HuH-7 (cell line): Measurements from ENCODE around the gene HOXB7.

Experiments used
- DNase-seq: peaks from one replicate; pipeline ENCODE4 v3.0.0; 2011; ENCODE audit warnings: low spot score

HOXB7 gene

DNA sequence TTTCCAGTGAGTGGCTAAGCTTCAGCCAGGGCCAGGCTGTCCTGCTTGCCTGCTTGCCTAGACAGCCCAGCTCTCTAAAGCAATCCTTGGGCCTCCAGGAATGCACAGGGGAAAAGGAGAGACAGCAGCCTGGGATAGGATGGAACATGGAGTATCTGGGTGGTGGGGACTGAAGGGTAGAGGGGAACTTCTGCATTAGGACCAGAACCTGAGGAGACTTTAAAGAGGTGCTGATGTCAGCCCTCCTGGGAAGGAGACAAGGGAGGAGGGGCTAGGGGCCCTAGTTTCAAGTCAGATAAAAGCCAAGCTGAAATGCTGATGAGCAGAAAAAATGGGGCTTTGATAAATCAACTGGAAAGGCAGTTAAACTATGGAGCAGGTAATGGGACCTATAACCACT, 1.8 kb downstream of the HOXB7 start:
- DNase-seq, result no peak

DNA sequence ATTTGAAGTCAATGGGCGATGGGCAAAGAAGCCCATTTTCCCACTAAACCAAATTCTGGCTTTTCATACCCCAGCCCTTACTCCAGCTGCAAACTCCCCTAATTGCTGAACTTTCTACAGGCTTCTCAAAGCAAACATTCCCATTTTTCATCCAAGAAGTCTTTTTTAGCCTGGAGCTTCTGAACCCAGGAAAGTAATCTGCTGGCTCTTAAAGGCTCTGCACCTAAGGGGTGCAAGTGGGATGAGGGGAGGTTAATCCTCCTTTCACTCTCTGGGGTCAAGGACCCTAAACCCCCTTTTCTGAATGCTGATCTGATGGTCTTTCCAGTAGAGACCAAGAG, 2.4 kb downstream of the HOXB7 start:
- DNase-seq, result no peak

DNA sequence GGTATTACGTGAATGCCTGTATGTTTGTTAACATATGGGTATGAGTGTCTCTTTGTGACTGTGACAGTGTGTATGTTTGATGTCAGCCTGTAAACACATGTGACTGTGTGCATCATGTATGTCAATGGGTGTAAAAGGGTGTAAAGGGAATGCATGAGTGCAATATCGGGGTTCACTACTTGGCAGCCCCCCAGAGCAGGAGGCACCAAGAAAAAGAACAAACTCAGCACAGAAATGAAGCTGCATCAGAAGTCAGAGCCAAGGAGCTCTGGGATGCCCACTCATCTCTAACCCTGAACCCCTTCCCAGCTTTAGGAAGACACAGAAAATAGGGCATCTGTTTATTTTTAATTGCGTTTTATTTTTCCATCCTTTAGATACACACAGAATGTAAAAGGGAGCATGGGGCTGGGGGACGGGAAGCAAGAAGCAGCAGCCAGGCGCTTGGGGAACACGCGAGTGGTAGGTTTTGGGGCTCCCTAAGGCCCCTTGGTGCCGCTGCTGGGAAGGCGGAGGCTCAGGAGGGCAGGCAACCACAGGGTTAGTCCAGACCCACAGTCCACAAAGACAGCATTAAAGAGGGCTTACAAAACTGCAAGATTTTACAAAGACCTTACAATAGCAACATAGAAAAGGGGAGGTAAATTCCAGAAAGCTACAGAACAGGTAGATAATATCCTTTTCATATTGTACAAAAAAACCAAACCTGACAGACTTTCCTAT, 3.8 kb downstream of the HOXB7 start:
- no peak for DNase-seq

DNA sequence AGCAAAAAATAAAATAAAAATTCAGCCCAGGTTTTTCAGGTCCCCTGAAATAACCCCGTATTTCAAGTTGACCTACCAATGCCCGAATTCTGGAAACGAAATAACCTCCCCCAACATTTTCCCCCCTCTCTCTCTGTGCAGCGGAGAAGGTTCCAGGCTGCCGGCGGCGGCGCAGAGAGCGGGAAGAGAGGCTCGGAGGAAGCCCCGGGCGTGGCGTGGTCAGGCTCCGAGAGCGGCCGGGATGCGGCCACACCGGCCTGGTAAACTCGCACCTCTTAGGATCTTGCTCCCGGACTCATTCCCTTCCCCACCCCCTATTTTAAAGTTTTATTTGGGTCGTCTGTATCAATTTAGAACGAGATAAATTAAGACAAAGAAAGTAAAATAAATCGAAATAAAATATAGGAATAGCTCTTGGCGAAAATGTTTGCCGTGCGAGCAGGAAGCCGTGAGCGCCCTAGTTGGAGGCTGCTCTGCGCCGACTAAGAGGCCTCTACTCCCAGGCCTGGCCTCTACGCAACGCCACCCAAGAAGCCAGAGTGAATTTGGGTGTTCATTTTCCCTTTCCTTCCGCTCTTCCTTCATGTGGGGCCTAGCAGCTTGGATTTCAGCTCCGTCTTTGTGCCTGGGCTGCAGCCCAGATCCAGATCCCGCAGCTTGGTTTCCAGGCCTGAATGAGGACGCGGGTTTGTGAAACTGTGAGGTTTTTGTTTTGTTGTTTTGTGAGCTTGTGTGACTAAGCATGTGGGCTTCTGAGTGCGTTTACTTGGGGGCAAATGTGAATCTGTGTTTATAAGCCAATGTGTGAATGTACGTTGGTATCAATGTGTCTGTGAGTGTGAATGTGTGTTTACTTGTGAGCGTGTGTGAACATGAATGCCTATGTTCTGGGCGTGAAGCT, 4.6 kb downstream of the HOXB7 start:
- DNase-seq, result no peak

DNA sequence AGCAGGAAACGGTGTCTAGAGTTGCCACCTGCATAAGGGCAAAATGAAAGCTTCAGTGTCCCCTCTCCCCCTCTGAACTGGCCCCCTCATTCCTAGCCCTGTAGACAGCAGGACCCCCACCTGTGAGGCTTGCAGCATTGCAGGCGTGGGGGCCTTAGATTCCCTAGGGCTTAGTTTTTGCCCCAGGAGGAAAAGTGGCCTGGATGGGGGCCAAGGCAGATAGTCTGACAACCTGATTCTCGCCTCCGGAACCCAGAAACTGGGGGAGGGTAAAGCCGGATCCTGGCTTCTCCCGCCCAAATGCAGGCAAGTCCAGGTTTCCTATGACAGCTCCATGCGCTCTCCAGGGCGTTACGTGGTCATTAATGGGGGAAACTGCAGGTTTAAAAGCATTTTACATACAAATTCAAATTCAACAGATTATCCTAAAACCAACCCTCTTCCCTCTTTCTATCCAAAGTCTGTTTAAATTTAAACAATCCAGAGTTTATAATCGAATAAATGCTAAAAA, 5.4 kb downstream of the HOXB7 start:
- DNase-seq, result no peak

DNA sequence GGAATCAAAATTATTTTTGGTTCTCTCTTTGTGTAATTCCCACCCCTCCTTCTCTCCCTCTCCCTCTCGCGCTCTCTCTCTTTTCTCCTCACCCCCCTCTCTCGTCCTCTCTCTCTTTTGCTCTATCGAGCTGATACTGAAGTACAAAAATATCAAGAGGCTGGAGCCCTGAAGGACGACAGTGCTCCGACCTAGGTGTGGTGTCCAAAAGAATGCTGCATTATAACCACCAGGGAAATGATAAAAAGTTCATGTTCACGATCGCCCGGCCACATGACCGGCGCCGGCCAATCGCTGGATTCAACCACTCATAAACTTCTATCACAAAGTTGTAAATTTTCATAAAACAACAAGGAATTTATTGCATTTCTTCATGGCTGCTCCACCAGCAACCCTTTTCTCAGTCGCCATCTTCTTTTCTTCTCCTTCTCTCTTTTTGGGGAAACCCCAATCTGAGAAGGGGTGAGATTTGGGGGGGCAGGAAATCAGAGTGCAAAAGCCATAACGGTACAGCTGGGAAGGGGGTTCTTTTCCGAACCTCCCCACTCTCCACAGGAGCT, 6.0 kb downstream of the HOXB7 start, which contains the start of gene HOXB6:
TSS of gene HOXB6 (minus strand) at position 217 of the 560 bp plus-strand sequence. CDS start 6,836 bp downstream, outside the sequence.
- no peak for DNase-seq

DNA sequence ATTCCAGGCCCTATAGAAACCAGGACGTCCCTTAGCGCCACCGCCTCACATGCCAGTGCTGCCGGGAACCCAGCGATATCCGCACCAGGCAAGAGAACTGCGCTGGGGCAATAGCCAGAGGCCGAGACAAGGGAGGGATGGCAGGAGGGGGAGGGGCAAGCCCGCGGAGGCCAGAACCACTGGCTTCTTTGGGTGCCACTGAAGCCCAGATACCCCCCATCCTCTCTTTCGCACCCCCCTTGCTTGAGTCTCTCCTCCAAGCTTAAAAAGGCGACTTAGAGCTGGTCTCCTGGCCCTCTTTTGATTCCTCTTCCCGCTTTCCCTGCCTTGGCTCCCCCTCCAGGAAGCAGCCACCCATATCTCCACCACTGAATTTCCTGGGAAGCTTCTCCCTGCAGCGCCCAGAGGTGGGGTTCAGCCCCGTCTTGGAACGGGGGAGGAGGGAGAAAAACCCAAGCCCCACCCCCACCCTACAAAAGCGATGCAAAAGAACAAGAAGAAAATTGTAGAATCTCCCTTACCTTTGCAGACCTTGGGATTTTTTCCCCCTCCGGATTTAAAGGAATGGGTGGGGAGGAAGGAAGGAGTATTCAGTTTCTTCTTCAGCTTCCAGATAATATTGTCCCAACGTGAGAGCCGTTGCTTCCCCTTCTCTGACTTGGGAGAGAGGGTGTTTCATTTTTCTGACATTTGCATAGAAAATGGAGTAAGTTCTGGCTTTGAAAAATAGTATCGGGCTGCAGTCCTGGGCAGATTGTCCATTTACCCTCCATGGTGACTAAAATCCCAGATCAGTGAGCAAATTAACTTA, 6.7 kb downstream of the HOXB7 start:
- no peak for DNase-seq

DNA sequence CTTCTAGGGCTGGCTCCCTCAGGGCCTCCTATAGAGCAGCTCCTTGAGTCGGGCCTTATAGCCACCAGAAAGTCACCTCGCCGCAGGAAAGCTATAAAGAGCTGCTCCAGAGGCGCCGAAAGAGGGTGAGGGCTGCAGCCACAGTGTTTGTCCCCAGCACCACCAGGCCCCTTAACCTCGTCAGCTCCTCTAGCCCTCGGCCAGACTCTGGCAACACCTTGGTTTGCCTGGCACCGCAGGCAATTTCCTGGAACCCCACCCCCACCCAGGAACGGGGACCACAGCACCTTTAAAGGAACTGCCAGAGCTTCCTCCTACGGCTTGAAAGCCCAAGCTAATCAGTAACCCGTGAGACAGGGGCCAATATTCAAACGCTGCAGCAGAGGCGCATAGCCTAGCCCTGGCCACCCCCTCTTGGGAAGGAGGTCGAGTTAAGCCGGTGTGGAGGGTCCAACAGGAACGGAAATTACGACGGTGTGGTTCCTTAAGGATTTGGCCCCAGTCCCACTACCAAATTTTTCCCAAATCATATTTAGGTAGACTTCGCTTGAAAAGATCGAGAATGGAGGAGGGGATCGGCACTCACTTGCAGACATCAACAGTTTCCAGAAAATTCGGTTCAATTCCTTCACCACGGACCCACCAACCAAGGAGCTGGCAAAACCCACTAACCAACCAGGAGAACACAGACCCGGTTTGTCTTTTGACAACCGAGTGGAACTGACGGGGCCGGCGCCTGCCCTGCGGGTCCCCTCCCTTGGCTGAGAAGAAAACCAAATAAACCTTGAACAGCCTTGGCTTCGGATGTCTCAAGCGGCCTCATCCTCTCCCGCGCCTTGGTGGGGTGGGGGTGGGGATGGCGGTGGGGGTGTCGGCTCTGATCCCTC, 9.0 kb downstream of the HOXB7 start:
- DNase-seq, result peak; percentile 71

DNA sequence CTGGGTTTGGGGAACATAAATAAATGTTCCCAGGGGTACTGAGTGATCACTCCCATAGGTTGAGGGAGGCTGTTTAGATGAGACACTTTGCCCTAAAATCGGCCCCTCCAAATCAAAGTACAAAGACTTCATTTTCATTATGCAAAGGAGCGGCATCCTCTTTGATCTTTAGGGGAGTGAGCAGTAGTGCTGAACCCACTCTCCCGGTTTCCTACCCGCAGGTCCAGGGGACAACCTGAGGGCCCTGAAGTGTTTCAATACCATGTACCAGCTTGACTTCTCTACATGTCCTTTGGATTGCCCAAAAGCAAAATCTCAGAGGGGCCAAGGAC, 9.6 kb downstream of the HOXB7 start:
- no peak for DNase-seq

DNA sequence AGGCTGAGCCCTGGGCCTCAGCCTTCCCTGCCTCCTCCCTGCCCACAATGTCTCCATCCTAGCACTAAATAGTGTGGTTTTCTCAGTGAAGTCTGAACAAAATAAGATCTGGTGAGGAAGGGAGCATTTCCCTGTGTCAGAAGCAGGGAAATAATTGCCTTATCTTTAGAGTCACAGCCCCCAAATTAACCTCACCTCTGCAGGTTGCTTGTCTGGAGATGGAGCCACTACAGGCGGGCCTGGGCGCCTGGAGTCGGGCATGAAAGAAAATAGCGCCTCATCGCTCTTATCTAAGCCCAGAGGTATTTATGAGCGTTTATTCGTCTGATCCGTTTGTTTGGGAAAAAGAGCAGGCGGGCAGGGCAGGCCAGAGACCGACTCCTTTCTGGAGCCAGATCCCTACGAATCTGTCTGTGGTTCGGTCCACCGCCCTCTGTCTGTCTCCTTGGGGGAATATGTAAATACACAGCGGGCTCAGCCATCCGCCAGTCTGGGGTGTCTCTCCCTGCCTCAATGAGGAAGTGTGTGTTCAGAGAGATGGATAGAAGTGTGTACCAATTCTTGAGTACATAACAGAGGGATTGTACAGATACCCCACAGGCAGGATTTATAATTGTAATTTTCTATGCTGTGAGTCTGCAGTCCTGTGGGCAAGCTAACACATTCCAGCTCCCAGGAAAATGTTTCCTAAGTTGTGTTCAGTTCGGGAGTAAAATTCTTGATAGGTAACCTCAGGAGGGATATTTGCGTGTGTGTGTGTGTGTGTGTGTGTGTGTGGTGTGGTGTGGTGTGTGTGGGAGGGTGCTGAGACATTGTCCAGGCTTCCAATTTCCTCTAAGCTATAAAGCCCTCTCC, 10.3 kb downstream of the HOXB7 start:
- no peak for DNase-seq

DNA sequence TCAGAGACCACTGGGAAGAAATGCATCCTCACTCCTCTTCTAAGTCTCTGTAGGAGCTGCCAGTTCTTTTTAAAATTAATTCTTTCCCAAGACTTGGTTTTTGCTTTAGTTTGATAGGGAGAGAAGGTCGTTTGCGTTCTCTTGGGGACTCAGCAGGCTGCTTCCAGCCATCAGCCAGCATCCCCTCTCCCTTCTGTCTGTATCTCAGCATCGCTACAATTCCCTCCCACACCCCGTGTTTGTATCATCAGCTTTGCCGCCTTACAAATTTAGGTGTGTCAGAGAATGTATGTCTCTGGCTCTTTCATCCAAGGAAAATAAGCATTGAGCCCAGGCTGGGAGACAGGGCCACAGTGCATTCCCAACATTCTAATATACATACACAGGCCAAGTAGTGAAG, 11.5 kb downstream of the HOXB7 start:
- no peak for DNase-seq

DNA sequence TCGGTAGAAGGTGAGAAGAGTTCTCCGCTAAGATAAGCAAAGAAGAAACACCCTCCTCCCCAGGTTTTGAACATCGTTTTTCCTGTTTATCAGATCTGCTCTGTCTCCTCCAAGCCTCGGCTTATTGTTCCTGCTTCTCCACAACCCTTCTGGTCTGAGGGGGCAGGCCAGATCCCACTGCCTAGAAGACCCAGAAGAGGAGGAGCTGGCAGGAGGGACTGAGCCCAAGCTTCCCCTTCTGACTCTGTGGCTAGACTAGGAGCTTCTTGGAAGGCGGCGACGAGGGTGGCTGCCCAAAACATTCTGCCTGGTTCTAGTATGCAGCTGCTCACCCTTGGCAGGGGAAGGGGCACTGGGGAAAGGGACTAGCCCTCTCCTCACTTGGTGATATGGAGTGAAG, 12.1 kb downstream of the HOXB7 start:
- DNase-seq, result no peak

DNA sequence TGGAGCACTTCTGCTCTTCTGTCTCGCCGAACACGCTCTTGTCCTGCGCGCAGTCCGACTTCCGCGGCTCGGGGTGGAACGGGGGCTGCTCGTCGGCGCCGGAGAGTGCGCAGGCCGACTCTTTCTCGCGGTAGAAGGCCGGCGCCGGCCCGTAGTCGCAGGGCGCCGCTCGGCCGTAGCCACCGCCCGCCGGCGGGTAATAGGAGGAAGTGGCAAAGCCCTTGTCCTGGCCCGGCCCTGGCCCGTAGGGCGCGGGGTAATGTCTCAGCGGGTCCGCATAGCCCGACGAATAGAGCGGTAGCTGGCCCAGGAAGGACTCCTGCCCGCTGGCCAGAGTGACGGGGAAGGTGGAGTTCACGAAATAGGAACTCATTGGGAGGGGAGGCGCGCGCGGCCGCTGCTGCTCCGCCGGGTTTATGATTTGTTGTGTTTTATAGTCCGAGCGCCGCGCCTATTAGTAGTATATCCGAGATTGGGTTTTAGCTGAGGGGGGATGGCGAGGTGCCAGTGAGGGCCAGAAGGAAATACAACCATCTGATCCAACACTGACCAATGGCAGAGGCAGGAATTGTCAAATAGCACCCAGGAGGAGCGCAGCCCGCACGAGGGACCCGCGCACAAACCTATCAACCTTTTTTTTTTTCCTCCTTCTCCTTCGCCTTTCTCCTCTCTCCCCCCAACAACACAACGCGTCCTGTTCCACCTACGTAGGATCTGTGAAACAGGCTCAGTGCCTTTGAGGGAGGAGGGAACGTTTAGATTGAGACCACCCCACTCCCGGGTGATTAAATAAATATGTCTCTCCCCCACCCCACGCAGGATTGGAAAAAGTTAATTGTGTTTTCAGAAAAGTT, 12.8 kb downstream of the HOXB7 start:
- no peak for DNase-seq

DNA sequence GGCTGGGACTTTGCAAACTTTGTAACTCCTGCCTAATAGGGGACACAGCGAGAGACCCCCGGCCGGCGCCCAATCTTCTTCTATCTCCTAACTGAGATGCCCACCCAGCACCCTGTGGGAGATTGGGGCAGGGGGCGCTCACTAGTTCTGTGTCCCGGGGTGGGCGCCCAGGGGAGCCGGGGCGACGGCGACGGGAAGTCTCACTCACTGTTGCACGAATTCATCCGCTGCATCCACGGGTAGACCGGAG, 13.4 kb downstream of the HOXB7 start:
- DNase-seq, result no peak

DNA sequence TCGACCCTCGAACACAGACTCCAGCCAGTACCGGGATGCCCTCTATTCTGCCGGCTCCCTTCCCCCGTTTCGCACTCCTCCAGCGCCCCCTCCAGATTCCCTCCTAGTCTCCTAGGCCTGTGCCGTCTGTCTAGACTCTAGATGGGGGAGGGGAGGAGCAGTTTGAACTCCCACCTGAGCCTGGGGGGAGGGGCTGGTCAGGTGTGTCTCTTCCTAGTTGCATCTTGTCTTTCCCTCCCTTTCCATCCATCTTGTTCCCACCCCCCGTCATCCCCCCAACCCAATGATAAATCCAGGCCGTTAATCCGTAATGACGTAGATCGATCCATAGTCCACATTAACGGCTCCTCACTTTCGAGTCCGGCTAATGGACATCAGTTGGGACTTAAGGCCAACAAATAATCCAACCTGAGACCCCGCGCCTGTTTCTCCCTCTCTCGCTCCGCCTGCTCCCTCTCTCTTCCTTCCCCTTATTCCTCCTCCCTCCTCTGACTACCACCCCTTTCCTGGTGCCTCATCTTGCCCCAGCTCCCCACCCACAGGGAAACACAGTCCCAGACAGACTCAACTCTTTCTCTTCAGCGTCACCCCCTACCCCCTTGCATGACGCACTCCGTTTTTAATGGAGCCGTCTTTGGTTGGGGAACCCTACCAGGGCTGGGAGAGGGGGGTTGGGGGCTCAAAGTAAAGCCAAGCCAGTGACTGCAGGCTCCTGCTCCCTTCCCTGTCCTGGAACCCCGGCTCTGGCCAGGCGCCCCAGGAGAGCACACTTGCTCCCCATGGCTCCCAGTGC, 13.9 kb downstream of the HOXB7 start:
- no peak for DNase-seq

DNA sequence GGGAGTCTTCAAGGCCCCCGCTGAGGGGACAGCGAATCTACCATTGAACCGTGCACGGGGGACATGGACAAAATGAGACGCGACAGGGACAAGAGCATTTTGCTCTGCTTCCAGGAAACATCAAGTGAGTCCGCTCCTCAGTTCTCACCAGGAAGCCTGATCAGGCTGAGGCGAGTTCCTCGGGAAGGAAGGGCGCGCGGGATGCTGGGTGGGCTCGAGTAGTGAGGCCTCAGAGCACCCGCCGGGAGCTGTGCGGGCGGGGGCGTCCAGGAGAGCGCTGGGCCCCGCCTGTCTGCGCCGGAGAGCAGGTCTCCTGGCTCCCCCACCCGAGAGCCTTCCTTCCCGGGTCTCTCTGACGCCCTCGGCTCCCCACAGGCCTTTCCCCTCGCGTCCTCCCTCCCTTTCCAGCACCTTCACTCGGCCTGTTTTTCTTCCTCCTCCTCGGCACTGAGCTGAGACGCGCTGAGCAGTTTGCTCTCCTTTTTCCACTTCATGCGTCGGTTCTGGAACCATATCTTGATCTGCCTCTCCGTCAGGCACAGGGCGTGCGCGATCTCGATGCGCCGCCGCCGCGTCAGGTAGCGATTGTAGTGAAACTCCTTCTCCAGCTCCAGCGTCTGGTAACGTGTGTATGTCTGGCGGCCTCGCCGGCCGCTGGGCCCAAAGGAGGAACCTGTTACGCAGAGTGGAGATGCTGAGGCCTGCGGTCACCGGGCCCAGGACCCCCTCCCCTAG, 14.7 kb downstream of the HOXB7 start:
- DNase-seq, result no peak

DNA sequence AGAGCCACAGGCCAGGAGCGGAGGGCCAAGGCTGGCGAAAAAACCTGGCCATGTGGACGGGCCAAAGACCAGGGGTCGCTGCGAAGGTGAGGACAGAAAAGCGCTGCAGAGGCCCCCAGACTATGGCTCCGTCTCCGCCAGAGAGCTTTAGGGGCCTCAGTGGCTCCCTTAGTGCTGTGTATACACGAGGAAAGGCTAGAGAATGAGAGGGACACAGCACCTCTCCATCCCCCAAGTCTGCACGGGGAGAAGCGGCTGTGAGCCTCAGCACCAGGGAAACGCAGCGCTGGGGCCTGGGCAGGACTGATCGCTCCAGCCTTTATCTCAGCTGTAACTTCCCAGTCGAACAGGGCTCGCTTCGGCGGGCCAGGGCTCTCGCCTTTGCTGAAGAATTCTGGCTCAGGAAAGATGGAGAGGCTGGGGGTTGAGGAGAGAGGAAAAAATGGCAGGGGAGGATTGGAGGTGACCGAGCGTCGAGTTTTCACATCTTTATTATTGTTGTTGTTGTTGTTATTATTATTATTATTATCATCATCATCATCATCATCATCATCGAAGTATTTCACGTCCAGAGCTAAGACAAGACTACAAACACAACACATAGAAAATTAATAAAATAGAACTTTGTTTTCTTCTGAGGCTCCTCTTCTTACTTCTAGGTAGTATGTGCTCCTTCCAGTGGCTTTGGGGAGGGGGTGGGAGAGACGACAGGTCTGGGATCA, 15.4 kb downstream of the HOXB7 start:
- no peak for DNase-seq
